ENCODE results near the gene MRNIP. TPM values are rescaled to one million over a fixed set of nuclear protein-coding genes. Genes with fewer than 3 reads are reported as not detected.
"Not testable (repeated sequence)": the region's sequence is repeated elsewhere in the genome, so short reads cannot be mapped to it uniquely, and the experiment has no call there.

MRNIP gene
- total and polyA plus RNA-seq, 5 donors: 12.3 to 20.5 (median 18.2) TPM

DNA sequence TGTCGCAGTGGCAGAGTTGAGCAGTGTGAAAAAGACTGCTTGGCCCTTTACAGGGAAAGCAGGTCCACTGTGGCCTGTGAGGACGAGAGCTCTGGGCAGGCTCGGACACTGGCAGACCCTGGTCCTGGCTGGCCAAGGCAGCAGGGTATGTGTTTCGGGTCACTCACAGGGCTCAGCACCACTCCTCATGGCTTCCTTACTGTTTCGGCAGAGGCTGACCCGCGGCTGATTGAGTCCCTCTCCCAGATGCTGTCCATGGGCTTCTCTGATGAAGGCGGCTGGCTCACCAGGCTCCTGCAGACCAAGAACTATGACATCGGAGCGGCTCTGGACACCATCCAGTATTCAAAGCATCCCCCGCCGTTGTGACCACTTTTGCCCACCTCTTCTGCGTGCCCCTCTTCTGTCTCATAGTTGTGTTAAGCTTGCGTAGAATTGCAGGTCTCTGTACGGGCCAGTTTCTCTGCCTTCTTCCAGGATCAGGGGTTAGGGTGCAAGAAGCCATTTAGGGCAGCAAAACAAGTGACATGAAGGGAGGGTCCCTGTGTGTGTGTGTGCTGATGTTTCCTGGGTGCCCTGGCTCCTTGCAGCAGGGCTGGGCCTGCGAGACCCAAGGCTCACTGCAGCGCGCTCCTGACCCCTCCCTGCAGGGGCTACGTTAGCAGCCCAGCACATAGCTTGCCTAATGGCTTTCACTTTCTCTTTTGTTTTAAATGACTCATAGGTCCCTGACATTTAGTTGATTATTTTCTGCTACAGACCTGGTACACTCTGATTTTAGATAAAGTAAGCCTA, 22.2 kb downstream of the MRNIP start:
- Histone ChIP-seq H3K4me1 (ENCODE audit: control insufficient read depth, insufficient read depth, low read length) (no peaks in the 10 kb centered on the region), H3K4me3 (ENCODE audit: low read length) (no peak overlapping the region), H3K27ac (ENCODE audit: low read length) (no peak overlapping the region), H3K9me3 (ENCODE audit: control insufficient read depth, low read length) (no peaks in the 10 kb centered on the region), H3K27me3 (ENCODE audit: control insufficient read depth, insufficient read depth) (no peaks in the 10 kb centered on the region)
- intact Hi-C loops (cut with DNase I): no loop called here
- ATAC-seq: peak; percentile 27 to 44
- no peak for DNase-seq
- WGBS: 82% methylated on average over 19 of the region's 19 CpGs

DNA sequence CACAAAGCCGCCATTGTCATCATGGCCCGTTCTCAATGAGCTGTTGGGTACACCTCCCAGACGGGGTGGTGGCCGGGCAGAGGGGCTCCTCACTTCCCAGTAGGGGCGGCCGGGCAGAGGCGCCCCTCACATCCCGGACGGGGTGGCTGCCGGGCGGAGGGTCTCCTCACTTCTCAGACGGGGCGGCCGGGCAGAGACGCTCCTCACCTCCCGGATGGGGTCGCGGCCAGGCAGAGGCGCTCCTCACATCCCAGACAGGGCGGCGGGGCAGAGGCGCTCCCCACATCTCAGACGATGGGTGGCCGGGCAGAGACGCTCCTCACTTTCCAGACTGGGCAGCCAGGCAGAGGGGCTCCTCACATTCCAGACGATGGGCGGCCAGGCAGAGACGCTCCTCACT, 23.7 kb downstream of the MRNIP start:
- H3K4me3 ChIP-seq (ENCODE audit: low read length); H3K27ac ChIP-seq (ENCODE audit: low read length); H3K9me3 ChIP-seq (ENCODE audit: control insufficient read depth, low read length); H3K27me3 ChIP-seq (ENCODE audit: control insufficient read depth, insufficient read depth); intact Hi-C loops (cut with DNase I); ATAC-seq; H3K4me1 ChIP-seq (ENCODE audit: control insufficient read depth, insufficient read depth, low read length): not testable (repeated sequence)
- WGBS: 94% methylated on average over 22 of the region's 28 CpGs
- peak in 1 of 3 donors; percentile 37 for DNase-seq

DNA sequence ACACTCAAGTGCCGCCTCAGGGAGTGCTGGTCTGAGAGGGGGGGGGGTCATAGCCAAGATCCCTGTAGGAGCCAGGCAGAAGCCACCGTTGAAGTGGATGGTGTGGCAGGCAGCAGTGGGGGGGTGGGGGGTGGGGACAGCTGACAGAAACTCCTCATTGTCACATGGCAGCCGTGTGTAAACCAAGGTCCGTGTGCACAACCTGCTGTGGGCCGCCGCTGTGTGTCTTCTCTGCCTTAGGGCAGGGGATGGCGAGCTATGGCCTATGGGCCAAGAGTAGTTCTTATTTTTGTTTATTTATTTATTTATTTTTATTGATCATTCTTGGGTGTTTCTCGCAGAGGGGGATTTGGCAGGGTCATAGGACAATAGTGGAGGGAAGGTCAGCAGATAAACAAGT, 24.5 kb downstream of the MRNIP start:
- ATAC-seq: no peak
- peaks cover 2% of the 10 kb centered on the region for H3K4me1 ChIP-seq (ENCODE audit: control insufficient read depth, insufficient read depth, low read length)
- H3K27me3 ChIP-seq (ENCODE audit: control insufficient read depth, insufficient read depth): no peaks in the 10 kb centered on the region
- no peak overlapping the region for H3K27ac ChIP-seq (ENCODE audit: low read length)
- DNase-seq: peak in 1 of 3 donors; percentile 22
- WGBS: 87% methylated on average over 8 of the region's 8 CpGs
- no peaks in the 10 kb centered on the region for H3K9me3 ChIP-seq (ENCODE audit: control insufficient read depth, low read length)
- no peak overlapping the region for H3K4me3 ChIP-seq (ENCODE audit: low read length)
- intact Hi-C loops (cut with DNase I): no loop called here

DNA sequence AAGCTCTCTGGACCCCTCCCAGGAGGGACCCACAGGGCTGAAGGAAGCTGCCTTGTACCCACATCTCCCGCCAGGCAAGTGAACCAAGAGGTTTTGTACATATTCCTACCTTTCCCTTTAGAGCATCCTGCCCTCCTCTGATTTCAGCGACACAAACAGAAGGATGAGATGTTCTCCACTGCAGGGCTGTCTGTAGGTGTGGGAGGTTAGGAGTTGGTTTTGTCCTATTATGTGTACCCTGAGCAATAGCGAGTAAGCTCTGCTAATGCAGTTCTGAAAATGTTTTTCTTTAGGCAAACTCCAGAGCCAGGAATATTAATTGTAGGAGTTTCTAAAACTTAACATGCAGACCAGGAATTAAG, 24.9 kb downstream of the MRNIP start:
- no peak overlapping the region for H3K4me3 ChIP-seq (ENCODE audit: low read length)
- no peaks in the 10 kb centered on the region for H3K9me3 ChIP-seq (ENCODE audit: control insufficient read depth, low read length)
- H3K27ac ChIP-seq (ENCODE audit: low read length): no peak overlapping the region
- WGBS: 98% methylated on average over 3 of the region's 3 CpGs
- no peaks in the 10 kb centered on the region for H3K27me3 ChIP-seq (ENCODE audit: control insufficient read depth, insufficient read depth)
- H3K4me1 ChIP-seq (ENCODE audit: control insufficient read depth, insufficient read depth, low read length): peaks cover 2% of the 10 kb centered on the region
- intact Hi-C loops (cut with DNase I): no loop called here
- DNase-seq: peak in 1 of 3 donors; percentile 7
- no peak for ATAC-seq

DNA sequence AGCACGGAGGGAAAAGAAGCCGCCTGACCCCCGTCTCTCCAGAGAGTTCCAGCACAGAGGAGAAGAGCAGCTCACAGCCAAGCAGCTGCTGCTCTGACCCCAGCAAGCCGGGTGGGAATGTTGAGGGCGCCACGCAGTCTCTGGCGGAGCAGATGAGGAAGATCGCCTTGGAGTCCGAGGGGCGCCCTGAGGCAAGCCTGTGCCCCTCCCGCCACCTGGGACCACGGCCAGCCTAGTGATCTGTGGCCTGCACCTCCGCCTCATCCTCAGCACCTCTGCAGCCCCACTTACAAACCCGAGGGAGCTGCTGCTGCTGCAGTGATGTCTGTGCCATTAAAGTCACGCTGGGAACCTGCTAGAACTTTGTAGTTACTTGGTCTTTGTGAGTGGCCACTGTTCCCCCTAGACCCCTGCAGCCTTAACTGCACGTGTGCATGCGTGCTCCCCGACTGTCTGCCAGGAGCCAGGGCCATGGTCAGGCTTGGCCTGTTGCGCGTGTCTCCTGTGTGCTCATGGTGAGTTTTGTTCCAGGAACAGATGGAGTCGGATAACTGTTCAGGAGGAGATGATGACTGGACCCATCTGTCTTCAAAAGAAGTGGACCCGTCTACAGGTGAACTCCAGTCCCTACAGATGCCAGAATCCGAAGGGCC, 25.4 kb downstream of the MRNIP start:
- Histone ChIP-seq H3K4me3 (ENCODE audit: low read length) (no peak overlapping the region), H3K4me1 (ENCODE audit: control insufficient read depth, insufficient read depth, low read length) (peaks cover 2% of the 10 kb centered on the region), H3K9me3 (ENCODE audit: control insufficient read depth, low read length) (no peaks in the 10 kb centered on the region), H3K27me3 (ENCODE audit: control insufficient read depth, insufficient read depth) (no peaks in the 10 kb centered on the region), H3K27ac (ENCODE audit: low read length) (no peak overlapping the region)
- peak in 1 of 3 donors; percentile 42 for DNase-seq
- intact Hi-C loops (cut with DNase I): no loop called here
- no peak for ATAC-seq
- 88% methylated on average over 23 of the region's 23 CpGs for WGBS

DNA sequence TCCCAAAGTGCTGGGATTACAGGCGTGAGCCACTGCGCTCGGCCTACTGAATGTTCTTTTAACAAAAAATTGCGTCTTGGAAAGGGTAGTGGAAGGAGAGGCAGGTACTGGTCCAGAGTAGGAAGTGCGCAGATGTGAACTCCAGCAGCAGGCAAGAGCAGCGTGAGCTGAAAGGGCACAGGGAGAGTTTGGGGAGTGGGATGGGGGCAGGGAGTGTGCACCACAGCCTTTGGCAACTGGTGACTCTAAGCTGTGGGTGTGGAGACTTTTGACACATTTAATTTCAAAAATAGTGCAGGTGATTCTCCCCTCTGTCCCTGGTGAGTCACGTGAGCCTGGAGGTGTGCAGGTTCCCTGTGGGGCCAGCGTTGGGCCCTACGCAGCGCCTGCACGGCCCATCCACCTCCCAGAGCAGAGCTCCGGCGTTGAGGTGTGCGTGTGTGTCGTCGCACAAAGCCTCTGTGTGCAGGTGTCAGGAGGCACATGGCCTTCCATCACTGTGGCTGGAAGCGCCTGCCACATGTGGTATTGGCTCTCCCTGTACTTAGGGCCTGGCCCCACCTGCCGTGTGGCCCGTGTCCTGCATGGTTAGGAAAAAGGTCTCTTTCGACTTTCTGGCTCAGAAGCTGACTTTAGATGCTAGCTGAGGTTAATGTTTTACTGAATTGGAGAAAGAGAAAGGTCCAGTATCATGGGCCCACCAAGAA, 26.4 kb downstream of the MRNIP start:
- Histone ChIP-seq H3K9me3 (ENCODE audit: control insufficient read depth, low read length) (no peaks in the 10 kb centered on the region), H3K27ac (ENCODE audit: low read length) (no peak overlapping the region), H3K4me3 (ENCODE audit: low read length) (no peak overlapping the region), H3K4me1 (ENCODE audit: control insufficient read depth, insufficient read depth, low read length) (peaks cover 2% of the 10 kb centered on the region), H3K27me3 (ENCODE audit: control insufficient read depth, insufficient read depth) (no peaks in the 10 kb centered on the region)
- ATAC-seq (peak; percentile 4 to 5), DNase-seq (peak in 1 of 3 donors; percentile 20)
- intact Hi-C loops (cut with DNase I): no loop called here
- WGBS: 94% methylated on average over 20 of the region's 20 CpGs

DNA sequence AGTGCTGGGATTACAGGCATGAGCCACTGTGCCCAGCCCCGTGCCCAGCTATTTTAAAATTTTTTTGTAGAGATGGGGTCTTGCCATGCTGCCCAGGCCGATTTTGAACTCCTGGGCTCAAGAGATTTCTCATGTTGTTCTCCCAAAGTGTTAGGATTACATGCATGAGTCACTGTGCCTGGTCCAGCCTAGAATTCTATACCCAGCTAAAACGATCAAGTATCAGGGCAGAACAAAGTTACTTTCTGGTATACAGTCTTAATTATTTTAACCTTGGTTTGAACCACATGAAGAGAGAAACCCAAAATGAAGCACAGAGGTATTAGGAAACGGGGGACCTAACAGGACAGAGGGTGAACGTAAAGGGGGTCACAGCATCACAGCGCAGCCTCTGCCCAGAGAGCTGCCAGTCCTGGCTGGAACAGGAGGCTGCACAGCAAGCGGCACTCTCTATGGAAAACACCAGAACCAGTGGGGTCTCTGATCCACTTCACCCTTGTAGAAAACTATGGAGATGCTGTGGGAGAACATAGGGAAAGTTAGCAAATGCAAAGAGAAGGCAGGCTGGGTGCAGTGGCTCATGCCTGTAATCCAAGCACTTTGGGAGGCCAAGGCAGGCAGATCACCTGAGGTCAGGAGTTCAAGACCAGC, 27.7 kb downstream of the MRNIP start:
- Histone ChIP-seq H3K27ac (ENCODE audit: low read length) (no peak overlapping the region), H3K9me3 (ENCODE audit: control insufficient read depth, low read length) (no peaks in the 10 kb centered on the region), H3K4me1 (ENCODE audit: control insufficient read depth, insufficient read depth, low read length) (peaks cover 2% of the 10 kb centered on the region), H3K27me3 (ENCODE audit: control insufficient read depth, insufficient read depth) (no peaks in the 10 kb centered on the region), H3K4me3 (ENCODE audit: low read length) (no peak overlapping the region)
- DNase-seq (peak in 1 of 3 donors; percentile 18), ATAC-seq (no peak)
- 96% methylated on average over 7 of the region's 7 CpGs for WGBS
- intact Hi-C loops (cut with DNase I): no loop called here

DNA sequence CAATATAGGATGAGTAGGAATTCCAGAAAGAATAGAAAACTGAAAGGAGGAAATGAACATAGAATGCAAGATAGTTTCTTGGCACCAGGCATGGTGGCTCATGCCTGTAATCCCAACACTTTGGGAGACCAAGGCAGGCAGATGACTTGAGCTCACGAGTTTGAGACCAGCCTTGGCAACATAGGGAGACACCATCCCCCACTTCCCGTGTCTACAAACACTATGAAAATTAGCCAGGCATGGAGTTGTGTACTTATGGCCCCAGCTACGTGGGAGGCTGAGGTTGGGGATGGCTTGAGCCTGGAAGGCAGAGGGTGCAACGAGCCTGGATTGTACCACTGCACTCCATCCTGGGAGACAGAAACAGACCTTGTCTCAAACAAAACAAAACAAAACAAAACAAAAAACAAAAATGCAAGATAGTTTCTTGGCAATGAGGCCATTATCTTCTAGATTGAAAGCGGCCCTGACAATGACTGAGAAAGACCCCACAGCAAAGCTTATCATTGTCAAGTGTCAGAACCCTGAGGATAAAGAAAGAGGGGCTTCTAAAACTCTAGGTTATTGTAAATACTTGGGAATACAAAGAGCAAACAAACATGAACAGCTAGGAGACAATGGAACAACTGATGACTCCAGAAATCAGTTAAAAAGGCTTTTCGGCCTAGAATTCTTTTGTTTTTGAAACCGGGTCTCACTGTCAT, 28.7 kb downstream of the MRNIP start:
- 85% methylated on average over 7 of the region's 7 CpGs for WGBS
- no peak overlapping the region for H3K4me3 ChIP-seq (ENCODE audit: low read length)
- no peak overlapping the region for H3K27ac ChIP-seq (ENCODE audit: low read length)
- ATAC-seq: no peak
- peak in 1 of 3 donors; percentile 6 for DNase-seq
- H3K9me3 ChIP-seq (ENCODE audit: control insufficient read depth, low read length): no peaks in the 10 kb centered on the region
- intact Hi-C loops (cut with DNase I): no loop called here
- H3K27me3 ChIP-seq (ENCODE audit: control insufficient read depth, insufficient read depth): no peaks in the 10 kb centered on the region
- H3K4me1 ChIP-seq (ENCODE audit: control insufficient read depth, insufficient read depth, low read length): peaks cover 2% of the 10 kb centered on the region

DNA sequence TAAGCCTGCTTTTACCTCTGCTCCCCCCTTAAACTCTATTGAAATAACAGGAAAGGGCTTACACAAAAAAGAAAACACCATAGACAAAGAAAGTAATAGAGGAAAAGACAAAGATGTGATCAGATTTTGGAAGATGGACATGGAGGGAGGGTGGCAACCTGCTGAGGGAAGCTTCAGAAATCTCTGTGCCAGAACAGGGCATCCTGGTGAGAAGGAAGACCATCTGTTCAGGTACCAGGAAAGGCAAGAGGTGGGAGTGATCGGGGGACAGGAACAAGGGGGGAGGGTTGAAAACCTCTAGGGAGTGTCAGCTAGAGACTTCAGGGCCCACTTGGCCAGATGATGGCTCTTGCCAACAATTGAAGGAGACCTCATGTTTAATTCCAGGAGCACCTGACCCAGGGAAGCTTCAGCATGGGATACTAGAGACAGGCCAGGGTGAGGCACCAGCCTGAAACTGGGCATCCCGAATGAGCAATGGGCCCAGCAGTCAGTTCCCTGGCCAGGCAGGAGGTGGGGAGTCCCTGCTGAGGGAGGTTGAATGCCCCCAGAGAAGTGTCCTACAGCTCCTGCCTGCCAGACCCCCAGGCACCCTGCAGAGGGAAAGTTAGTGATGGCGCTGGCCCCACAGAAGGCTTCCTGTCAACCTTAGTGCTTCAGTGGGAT, 29.7 kb downstream of the MRNIP start:
- no peaks in the 10 kb centered on the region for H3K9me3 ChIP-seq (ENCODE audit: control insufficient read depth, low read length)
- peaks cover 2% of the 10 kb centered on the region for H3K4me1 ChIP-seq (ENCODE audit: control insufficient read depth, insufficient read depth, low read length)
- no peak overlapping the region for H3K27ac ChIP-seq (ENCODE audit: low read length)
- intact Hi-C loops (cut with DNase I): no loop called here
- H3K27me3 ChIP-seq (ENCODE audit: control insufficient read depth, insufficient read depth): no peaks in the 10 kb centered on the region
- 87% methylated on average over 3 of the region's 3 CpGs for WGBS
- DNase-seq: peak in 1 of 3 donors; percentile 34
- no peak for ATAC-seq
- H3K4me3 ChIP-seq (ENCODE audit: low read length): no peak overlapping the region

DNA sequence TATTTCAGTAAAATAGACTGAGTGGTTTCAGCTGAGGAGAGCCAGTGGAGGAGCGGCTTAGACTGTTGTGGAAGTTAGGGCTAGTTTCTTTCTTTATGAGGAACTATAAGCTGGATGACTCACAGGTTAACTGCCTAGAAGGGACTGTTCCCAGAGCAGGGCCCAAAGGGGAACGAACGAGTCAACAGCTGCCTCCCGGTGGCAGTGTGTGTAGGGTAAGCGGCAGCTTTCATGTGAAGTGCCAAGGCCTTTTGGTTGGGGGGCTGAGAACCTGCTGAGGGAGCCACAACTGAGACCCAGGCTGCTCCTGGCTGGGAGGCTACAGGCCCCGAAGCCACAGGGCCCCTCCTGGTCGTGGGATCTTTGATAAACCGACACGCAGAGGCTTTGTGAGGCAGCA, 30.9 kb downstream of the MRNIP start:
- intact Hi-C loops (cut with DNase I): no loop called here
- H3K9me3 ChIP-seq (ENCODE audit: control insufficient read depth, low read length): no peaks in the 10 kb centered on the region
- H3K4me1 ChIP-seq (ENCODE audit: control insufficient read depth, insufficient read depth, low read length): peaks cover 6% of the 10 kb centered on the region
- 64% methylated on average over 9 of the region's 9 CpGs for WGBS
- H3K27ac ChIP-seq (ENCODE audit: low read length): no peak overlapping the region
- no peaks in the 10 kb centered on the region for H3K27me3 ChIP-seq (ENCODE audit: control insufficient read depth, insufficient read depth)
- ATAC-seq (peak in 1 of 2 donors; percentile 27), DNase-seq (peak in 1 of 3 donors; percentile 55)
- H3K4me3 ChIP-seq (ENCODE audit: low read length): no peak overlapping the region
